HepG2 (cell line): ENCODE data around the gene HMGN4. TPM values are rescaled to one million over a fixed set of nuclear protein-coding genes. Genes with fewer than 3 reads are reported as not detected.

ENCODE experiments used
- CREB1 ChIP-seq, 2 experiments: fragments of 450-650 bp in 1 of 2; IDR thresholded peaks; 2 replicates each; pipeline ENCODE4 v1.6.1; 2016 to 2017; ENCODE audit warnings: control low read depth in 1 of 2, mild to moderate bottlenecking in 1 of 2, missing compliant biosample characterization in 1 of 2, missing genetic modification characterization in 1 of 2
- FOXA1 ChIP-seq, 2 experiments: fragments of 450-650 bp in 1 of 2; sonication (generic) in 1 of 2; formaldehyde crosslinking in 1 of 2; IDR thresholded peaks; 2 replicates each; pipeline versions ENCODE4 v1.4.0 to v1.6.1; 2016 to 2020; ENCODE audit warnings: missing genetic modification reagents in 1 of 2
- IRF1 ChIP-seq: sonication (generic); formaldehyde crosslinking; IDR thresholded peaks from 2 replicates; pipeline ENCODE4 v1.4.0; 2020; ENCODE audit warnings: low read depth, mild to moderate bottlenecking, missing genetic modification reagents
- NR2C2 ChIP-seq: sonication (generic); formaldehyde crosslinking; IDR thresholded peaks from 2 replicates; pipeline ENCODE4 v1.4.0; 2020; ENCODE audit warnings: missing genetic modification reagents, mild to moderate bottlenecking, moderate library complexity, borderline replicate concordance
- RFX5 ChIP-seq: IDR thresholded peaks from 2 replicates; pipeline ENCODE4 v1.6.1; 2011; ENCODE audit warnings: low read depth, low read length, improper control_type of control experiment
- SNAI1 ChIP-seq: sonication (generic); formaldehyde crosslinking; IDR thresholded peaks from 2 replicates; pipeline ENCODE4 v1.5.0; 2020; ENCODE audit warnings: mild to moderate bottlenecking, missing genetic modification reagents, borderline replicate concordance
- TARDBP ChIP-seq: sonication (generic); formaldehyde crosslinking; IDR thresholded peaks from 2 replicates; pipeline ENCODE4 v1.8.0; 2022; ENCODE audit warnings: mild to moderate bottlenecking, missing genetic modification reagents
- ZBED4 ChIP-seq: sonication (generic); formaldehyde crosslinking; IDR thresholded peaks from 2 replicates; pipeline ENCODE4 v1.4.0; 2020; ENCODE audit warnings: missing genetic modification reagents, borderline replicate concordance
- ZBTB10 ChIP-seq: sonication (generic); formaldehyde crosslinking; IDR thresholded peaks from 2 replicates; pipeline ENCODE4 v1.4.0; 2020; ENCODE audit warnings: missing genetic modification reagents, borderline replicate concordance
- ZNF10 ChIP-seq: sonication (generic); formaldehyde crosslinking; IDR thresholded peaks from 2 replicates; pipeline ENCODE4 v1.4.0; 2020; ENCODE audit warnings: mild to moderate bottlenecking, low read depth, missing genetic modification reagents, borderline replicate concordance
- ZNF12 ChIP-seq: sonication (generic); formaldehyde crosslinking; IDR thresholded peaks from 2 replicates; pipeline ENCODE4 v1.5.0; 2020; ENCODE audit warnings: missing genetic modification reagents
- ZNF180 ChIP-seq: sonication (generic); formaldehyde crosslinking; IDR thresholded peaks from 2 replicates; pipeline ENCODE4 v1.4.0; 2020; ENCODE audit warnings: low read depth, missing genetic modification reagents, borderline replicate concordance
- ZNF280D ChIP-seq: sonication (generic); formaldehyde crosslinking; IDR thresholded peaks from 2 replicates; pipeline ENCODE4 v1.5.1; 2020; ENCODE audit warnings: mild to moderate bottlenecking, missing genetic modification reagents
- ZNF441 ChIP-seq: sonication (generic); formaldehyde crosslinking; IDR thresholded peaks from 2 replicates; pipeline ENCODE4 v1.7.0; 2021; ENCODE audit warnings: missing genetic modification reagents, borderline replicate concordance
- ZNF564 ChIP-seq: sonication (generic); formaldehyde crosslinking; IDR thresholded peaks from 2 replicates; pipeline ENCODE4 v1.8.1; 2023; ENCODE audit warnings: mild to moderate bottlenecking, missing genetic modification reagents
- ZNF891 ChIP-seq: sonication (generic); formaldehyde crosslinking; IDR thresholded peaks from 2 replicates; pipeline ENCODE4 v1.5.0; 2020; ENCODE audit warnings: mild to moderate bottlenecking, missing genetic modification reagents
- ZSCAN5A ChIP-seq: sonication (generic); formaldehyde crosslinking; IDR thresholded peaks from 2 replicates; pipeline ENCODE4 v1.8.0; 2022; ENCODE audit warnings: mild to moderate bottlenecking, missing genetic modification reagents, borderline replicate concordance
- polyA plus RNA-seq, 8 experiments: library from polyadenylated mRNA; depleted of rRNA in 3 of 8; stranded (reverse) in 7 of 8; unstranded in 1 of 8; fragments of >200 nt; fragmentation: Illumina TruSeq in 4 of 8; extraction: Trizol in 4 of 8; gene quantifications; 2 replicates each; pipeline versions ENCODE4 v1.2.1 to v1.2.3, GENCODE V29; 2011 to 2016; ENCODE audit warnings: low read depth in 4 of 8, missing spikeins in 1 of 8, mixed read lengths in 1 of 8; ENCODE audit not compliant: insufficient read depth in 1 of 8
- total RNA-seq, 5 experiments: library from RNA; depleted of rRNA; stranded (reverse); fragments of >200 nt; fragmentation: Illumina TruSeq; extraction: Trizol; gene quantifications; 2 replicates each; pipeline ENCODE4 v1.2.3, GENCODE V29; 2016; ENCODE audit warnings: low read depth in 1 of 5

The HMGN4 gene
- total and polyA plus RNA-seq, 2 of the 13 experiments (the other 11 are each of a cell fraction or from before 2014, with no cell fraction given) = 39.9 to 52.1 TPM

- TF ChIP-seq ZBED4 (no peak), CREB1 (IDR thresholded peaks at IDR 0.05) (no peak), CREB1 (CRISPR knock-in tag; IDR thresholded peaks at IDR 0.05) (no peak), ZNF280D (CRISPR knock-in tag) (no peak; the same call in 1 of the 2 replicates), ZNF891 (CRISPR knock-in tag) (no peak), NR2C2 (peak; percentile 63; the same call in 1 of the 2 replicates), IRF1 (CRISPR knock-in tag) (no peak), FOXA1 (IDR thresholded peaks at IDR 0.05) (no peak), FOXA1 (CRISPR knock-in tag; IDR thresholded peaks at IDR 0.05) (peak; percentile 56), ZNF10 (CRISPR knock-in tag) (no peak), RFX5 (no peak), ZNF180 (CRISPR knock-in tag) (no peak), ZBTB10 (no peak), ZNF12 (CRISPR knock-in tag) (no peak; the same call in 1 of the 2 replicates), SNAI1 (CRISPR knock-in tag) (no peak), TARDBP (CRISPR knock-in tag) (peak; percentile 60; the same call in 1 of the 2 replicates), ZNF564 (CRISPR knock-in tag) (no peak), ZNF441 (0 out of 2 replicates have a peak, but pooled peaks have one; percentile 48), ZSCAN5A (CRISPR knock-in tag) (no peak)
These were observed 23.2 kb upstream of the HMGN4 start (continued) for GRCh38 chr6:26514984-26515383.
